GM18511 (cell line): ENCODE results near the gene DGKG.

Experiments used
- ATAC-seq: cut with Tn5 transposase; IDR thresholded peaks from one replicate; pipeline ENCODE4 v1.9.1; 2021; ENCODE audit warnings: mild to moderate bottlenecking, moderate library complexity; ENCODE audit not compliant: unreplicated experiment

Gene DGKG

GRCh38 chr3:186247821-186248814 lies 113.9 kb downstream of the DGKG start:
- ATAC-seq = no peak

GRCh38 chr3:186246941-186247340 lies 115.1 kb downstream of the DGKG start:
- no peak for ATAC-seq

GRCh38 chr3:186244016-186244415 lies 118.0 kb downstream of the DGKG start:
- no peak for ATAC-seq

GRCh38 chr3:186241910-186242821 lies 119.9 kb downstream of the DGKG start:
- ATAC-seq = peak; percentile 89

- no peak for ATAC-seq
These were observed 122.7 kb downstream of the DGKG start for GRCh38 chr3:186239321-186239720.

GRCh38 chr3:186237915-186238314 lies 124.1 kb downstream of the DGKG start:
- no peak for ATAC-seq

- no peak for ATAC-seq
These were observed 125.5 kb downstream of the DGKG start for GRCh38 chr3:186236357-186237020.

GRCh38 chr3:186235554-186235953 lies 126.5 kb downstream of the DGKG start:
- peak; percentile 85 for ATAC-seq

- no peak for ATAC-seq
These were observed 127.9 kb downstream of the DGKG start for GRCh38 chr3:186234152-186234551.

- no peak for ATAC-seq
These were observed 135.6 kb downstream of the DGKG start for GRCh38 chr3:186226482-186226881.

GRCh38 chr3:186225603-186226002 lies 136.4 kb downstream of the DGKG start:
- ATAC-seq = peak; percentile 75

- no peak for ATAC-seq
These were observed 137.9 kb downstream of the DGKG start for GRCh38 chr3:186224041-186224610.

GRCh38 chr3:186223476-186223875 lies 138.6 kb downstream of the DGKG start:
- no peak for ATAC-seq

- ATAC-seq = no peak
These were observed 140.2 kb downstream of the DGKG start for GRCh38 chr3:186221760-186222378.

- ATAC-seq = no peak
These were observed 141.0 kb downstream of the DGKG start for GRCh38 chr3:186220911-186221645.

- ATAC-seq = no peak
These were observed 141.7 kb downstream of the DGKG start for GRCh38 chr3:186220365-186220764.

- ATAC-seq = no peak
These were observed 142.8 kb downstream of the DGKG start for GRCh38 chr3:186219211-186219638.

GRCh38 chr3:186218421-186218820 lies 143.6 kb downstream of the DGKG start:
- ATAC-seq = no peak

GRCh38 chr3:186217820-186218164 lies 144.2 kb downstream of the DGKG start:
- ATAC-seq = peak; percentile 98
